HUES6 (cell line): ENCODE data around the gene NUDT17.
"Not testable (repeated sequence)": the region's sequence is repeated elsewhere in the genome, so short reads cannot be mapped to it uniquely, and the experiment has no call there.

Experiments used
- H3K27ac ChIP-seq: 2 replicates; pipeline ENCODE4 v1.7.0; 2013; ENCODE audit warnings: low read depth, mild to moderate bottlenecking, low read length, inconsistent platforms
- H3K27me3 ChIP-seq: 2 replicates; pipeline ENCODE4 v1.6.1; 2013; ENCODE audit warnings: low read length; ENCODE audit not compliant: control insufficient read depth, insufficient read depth
- H3K36me3 ChIP-seq: 2 replicates; pipeline ENCODE4 v1.6.1; 2013; ENCODE audit warnings: low read length; ENCODE audit not compliant: control insufficient read depth, insufficient read depth
- H3K4me1 ChIP-seq: 2 replicates; pipeline ENCODE4 v1.6.1; 2013; ENCODE audit warnings: low read length; ENCODE audit not compliant: control insufficient read depth, insufficient read depth
- H3K4me3 ChIP-seq: 2 replicates; pipeline ENCODE4 v1.5.1; 2013; ENCODE audit warnings: low read depth, low read length
- H3K9ac ChIP-seq: one replicate; pipeline ENCODE4 v1.6.1; 2013; ENCODE audit warnings: mild to moderate bottlenecking, low read length
- H3K9me3 ChIP-seq: 2 replicates; pipeline ENCODE4 v1.6.1; 2013; ENCODE audit warnings: low read depth, low read length; ENCODE audit not compliant: control insufficient read depth, insufficient read depth

Gene NUDT17

DNA sequence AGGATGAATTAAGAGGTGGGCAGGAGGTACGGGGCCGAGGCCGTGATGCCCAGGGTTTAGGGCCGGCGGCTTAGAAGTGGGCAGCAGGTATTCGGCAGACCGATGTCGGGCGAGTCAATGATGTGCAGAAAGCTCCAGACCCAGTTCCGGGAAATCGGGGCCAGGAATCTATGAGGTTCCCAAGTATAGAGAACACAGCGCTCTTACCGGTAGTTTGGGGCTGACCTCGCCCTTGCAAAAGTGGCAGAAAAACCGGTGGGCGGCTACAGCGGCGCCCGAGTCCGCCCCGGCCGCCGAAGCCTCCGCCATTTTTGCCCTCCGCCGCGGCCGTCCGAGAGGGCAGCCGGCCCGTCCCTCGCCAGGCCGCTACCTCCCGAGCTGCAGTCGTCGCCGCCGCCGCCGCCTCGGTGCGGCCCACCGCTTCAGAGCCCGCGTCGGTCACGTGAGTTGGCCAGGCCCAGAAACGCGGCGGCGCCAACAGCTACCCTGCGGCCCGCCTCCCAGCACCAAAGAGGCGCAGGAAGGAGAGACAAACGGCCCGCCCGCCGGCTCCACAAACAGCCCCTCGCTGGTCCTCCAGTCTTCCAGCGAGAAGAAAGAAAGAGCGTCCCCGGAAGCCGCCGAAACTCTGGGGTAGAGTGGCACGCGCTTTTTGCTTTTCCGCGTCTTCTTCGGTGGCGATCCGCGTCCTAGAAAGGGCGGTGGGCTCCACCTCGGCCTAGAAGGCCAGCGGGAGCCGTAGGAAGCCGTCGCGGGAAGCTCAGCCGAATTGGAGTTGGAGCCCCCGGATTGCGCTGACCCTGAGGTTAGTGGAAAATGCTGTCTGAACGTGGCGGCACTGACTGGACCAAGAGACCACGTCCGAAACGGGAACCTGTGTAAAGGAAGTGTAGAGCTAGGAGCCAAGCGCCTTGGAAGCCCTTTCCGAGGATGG, 21.6 kb upstream of the NUDT17 start, which contains the start of the genes POLR3C and RNF115:
Gene POLR3C (plus strand): TSS at position 636 of the 934 bp plus-strand sequence. CDS start 1,577 bp downstream, outside the sequence.
Gene RNF115 (minus strand): TSS at position 531 of the 934 bp plus-strand sequence. CDS start 222 bp downstream, at position 309.
- Histone ChIP-seq H3K27ac (peak within 1 kb of the TSS; percentile 71), H3K4me3 (peak within 1 kb of the TSS; percentile 92), H3K27me3 (no peaks in the 10 kb centered on the region), H3K9ac (peak within 1 kb of the TSS; percentile 96), H3K36me3 (peaks cover 28% of the 10 kb centered on the region), H3K4me1 (no peaks in the 10 kb centered on the region), H3K9me3 (no peaks in the 10 kb centered on the region)

DNA sequence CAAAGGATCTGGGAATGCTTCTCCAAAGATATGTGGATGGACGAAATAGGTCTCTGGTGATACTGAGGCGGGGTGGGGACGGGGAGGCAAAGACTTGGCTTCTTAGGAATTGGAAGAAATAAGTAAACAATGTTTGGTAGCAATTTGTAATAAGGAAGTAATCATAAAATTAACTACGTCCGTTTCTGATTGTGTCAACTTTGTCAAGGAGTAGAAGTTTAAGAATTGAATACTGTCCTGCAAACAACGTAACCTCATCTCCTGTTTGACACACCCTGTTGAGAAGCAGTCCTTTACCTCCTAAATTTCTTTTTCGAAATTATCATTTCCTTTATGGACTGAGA, 21.0 kb upstream of the NUDT17 start:
- H3K27ac ChIP-seq, result peak overlapping the region; percentile 71; the same call in 1 of the 2 replicates
- H3K4me1 ChIP-seq, result no peaks in the 10 kb centered on the region
- peak overlapping the region; percentile 96 for H3K9ac ChIP-seq
- H3K4me3 ChIP-seq, result peak overlapping the region; percentile 92
- H3K9me3 ChIP-seq, result no peaks in the 10 kb centered on the region
- H3K36me3 ChIP-seq, result peaks cover 35% of the 10 kb centered on the region
- H3K27me3 ChIP-seq, result no peaks in the 10 kb centered on the region

DNA sequence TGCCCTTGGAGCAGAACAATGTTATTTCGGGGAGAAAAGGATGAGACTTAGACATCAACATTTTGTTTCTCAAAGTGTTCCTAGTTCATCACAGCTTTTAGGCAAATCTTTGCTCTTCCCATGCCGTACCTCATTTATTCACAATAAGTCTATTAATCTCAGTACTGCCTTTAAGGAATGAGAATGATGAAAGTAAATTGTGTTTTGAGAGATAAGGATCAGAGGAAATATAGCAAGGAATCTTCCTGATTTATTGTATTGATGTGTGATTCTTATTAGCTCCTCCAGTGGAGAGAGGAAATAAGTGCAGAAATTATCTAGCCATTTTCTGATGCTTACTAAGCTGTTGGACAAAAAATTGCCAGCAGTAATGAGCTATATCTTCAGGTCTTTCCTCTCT, 19.4 kb upstream of the NUDT17 start:
- Histone ChIP-seq H3K4me3 (no peak overlapping the region), H3K4me1 (no peaks in the 10 kb centered on the region), H3K9me3 (no peaks in the 10 kb centered on the region), H3K27me3 (no peaks in the 10 kb centered on the region), H3K9ac (no peak overlapping the region), H3K36me3 (peaks cover 50% of the 10 kb centered on the region), H3K27ac (no peak overlapping the region)

DNA sequence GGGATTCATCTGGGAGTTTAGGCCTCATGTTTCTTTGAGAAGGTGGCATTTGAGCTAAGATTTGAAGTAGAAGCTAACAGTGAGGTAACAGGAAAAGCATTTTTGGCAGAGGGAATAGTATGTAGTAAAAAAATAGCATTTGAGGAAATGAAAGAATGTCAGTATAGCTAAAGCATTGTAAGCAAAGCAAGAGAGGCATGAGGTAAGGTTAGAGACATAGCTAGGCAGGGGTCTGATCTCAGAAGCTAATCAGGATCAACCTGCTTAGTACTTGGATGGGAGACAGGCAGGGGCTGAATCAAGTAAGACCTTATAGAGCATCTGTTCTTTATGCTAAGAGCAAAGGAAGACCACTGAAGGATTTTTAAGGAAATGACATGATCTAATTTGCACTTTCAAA, 17.5 kb upstream of the NUDT17 start:
- Histone ChIP-seq H3K27ac (no peak overlapping the region), H3K9ac (no peak overlapping the region), H3K4me3 (no peak overlapping the region)

DNA sequence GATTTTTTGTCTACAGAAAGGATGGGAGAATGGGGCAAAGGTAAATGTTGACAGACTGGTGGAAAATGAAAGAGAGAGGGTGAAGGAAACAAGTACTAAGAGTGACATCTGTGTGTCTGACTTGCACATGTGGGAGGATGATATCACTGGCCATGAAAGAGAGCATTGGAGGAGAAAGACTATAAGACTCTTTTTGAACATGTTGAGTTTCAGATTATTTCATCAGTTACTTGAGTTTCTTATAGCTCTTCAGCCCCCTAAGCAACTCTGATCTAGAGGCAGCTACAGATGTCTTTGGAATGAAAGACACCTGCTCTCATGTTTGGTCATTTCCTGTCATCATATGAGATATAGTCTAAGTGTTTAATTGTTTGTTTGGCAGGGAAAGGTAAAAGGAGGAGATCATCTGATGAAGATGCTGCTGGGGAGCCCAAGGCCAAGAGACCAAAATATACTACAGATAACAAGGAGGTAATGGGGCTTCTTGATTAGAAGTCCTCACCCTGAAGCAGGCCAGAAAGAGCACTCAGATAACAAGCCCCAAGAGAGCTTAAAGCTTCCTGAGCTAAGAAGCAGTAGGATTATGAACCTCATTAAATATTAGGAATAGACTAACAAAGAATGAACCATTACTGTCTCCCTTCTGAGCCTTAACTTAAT, 16.9 kb upstream of the NUDT17 start:
- Histone ChIP-seq H3K36me3 (peaks cover 72% of the 10 kb centered on the region), H3K9ac (no peak overlapping the region), H3K9me3 (no peaks in the 10 kb centered on the region), H3K27ac (no peak overlapping the region), H3K4me1 (no peaks in the 10 kb centered on the region), H3K27me3 (no peaks in the 10 kb centered on the region), H3K4me3 (no peak overlapping the region)

More for the DNA sequence above, 17.5 kb upstream of the NUDT17 start:
- H3K9me3 ChIP-seq, result no peaks in the 10 kb centered on the region
- peaks cover 67% of the 10 kb centered on the region for H3K36me3 ChIP-seq
- no peaks in the 10 kb centered on the region for H3K27me3 ChIP-seq
- no peaks in the 10 kb centered on the region for H3K4me1 ChIP-seq

DNA sequence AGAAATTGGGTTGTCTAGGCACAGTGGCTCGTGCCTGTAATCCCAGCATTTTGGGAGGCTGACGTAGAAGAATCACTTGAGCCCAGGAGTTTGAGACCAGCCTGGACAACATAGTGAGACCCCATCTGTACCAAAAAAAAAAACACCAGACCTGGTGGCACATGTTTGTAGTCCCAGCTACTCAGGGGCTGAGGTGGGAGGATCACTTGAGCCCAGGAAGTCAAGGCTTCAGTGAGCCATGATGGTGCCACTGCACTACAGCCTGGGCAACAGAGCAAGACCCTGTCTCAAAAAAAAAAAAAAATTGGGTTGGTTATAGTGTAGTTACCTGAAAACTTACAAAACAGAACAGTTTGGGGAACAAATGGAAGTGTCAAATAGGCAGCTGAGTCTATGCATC, 14.6 kb upstream of the NUDT17 start:
- H3K36me3 ChIP-seq, result peaks cover 92% of the 10 kb centered on the region
- H3K4me3 ChIP-seq, H3K9ac ChIP-seq, H3K9me3 ChIP-seq, H3K4me1 ChIP-seq, H3K27me3 ChIP-seq, H3K27ac ChIP-seq: not testable (repeated sequence)

DNA sequence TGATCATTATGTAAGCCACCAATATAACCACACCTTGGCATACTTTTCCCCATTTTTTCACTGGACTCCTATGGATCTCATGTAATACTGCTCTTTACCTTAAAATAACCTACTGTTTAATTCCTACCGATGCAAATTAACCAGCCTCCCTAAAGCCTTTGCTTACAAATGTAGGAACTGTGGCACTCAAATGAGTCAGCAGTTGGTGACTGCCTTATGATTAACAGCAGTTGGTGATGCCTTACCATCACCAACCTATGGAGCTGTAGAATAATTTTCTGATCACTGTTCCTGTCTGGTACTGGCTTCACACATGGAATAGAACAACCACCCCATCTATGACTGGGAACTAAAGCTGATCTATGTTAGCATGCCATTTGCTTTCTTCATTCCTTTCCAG, 7.8 kb upstream of the NUDT17 start:
- Histone ChIP-seq H3K27me3 (no peaks in the 10 kb centered on the region), H3K36me3 (peaks cover 96% of the 10 kb centered on the region), H3K9me3 (no peaks in the 10 kb centered on the region), H3K4me3 (no peak overlapping the region), H3K4me1 (no peaks in the 10 kb centered on the region), H3K27ac (no peak overlapping the region), H3K9ac (no peak overlapping the region)

DNA sequence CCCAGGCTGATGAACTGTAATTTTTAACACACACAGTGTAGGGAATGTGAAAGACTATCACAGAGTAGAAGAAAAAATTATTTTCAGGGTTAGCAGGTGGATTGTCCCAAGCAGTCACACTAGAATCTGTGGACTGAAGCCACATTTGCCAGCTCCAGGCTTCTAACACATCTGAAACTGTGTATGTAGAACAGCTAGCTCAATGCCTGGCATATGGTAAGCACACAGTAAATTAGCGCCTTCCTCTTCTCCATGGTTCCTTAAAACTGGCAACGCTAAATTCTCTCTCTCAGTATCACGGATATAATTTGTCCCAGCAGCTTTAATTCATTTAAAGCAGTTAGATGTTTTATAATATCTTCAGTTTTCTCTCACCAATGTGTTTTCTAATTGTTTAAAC, 2.4 kb upstream of the NUDT17 start:
- Histone ChIP-seq H3K4me3 (no peak overlapping the region), H3K27ac (no peak overlapping the region), H3K36me3 (peaks cover 58% of the 10 kb centered on the region), H3K4me1 (peaks cover 8% of the 10 kb centered on the region), H3K27me3 (no peaks in the 10 kb centered on the region), H3K9me3 (no peaks in the 10 kb centered on the region), H3K9ac (no peak overlapping the region)

DNA sequence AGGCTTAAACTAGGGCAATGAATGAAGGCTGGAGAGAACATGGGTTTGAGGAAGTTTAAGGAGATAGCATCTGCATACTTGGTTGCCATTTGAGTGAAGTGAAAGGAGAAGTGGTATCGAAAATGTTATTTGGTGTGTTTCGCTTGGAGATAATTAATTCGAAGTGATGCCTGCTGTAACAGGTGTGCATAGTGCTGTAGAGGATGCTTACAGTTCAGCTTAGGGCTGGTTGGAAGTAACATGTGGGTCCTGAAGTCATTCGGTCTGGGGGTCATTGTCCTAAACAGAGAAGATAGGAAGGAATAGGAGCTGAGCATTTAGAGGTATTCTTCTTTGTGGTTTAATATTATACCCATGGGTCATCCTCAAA, 301 bp upstream of the NUDT17 start:
- no peak overlapping the region for H3K27ac ChIP-seq
- peak overlapping the region; percentile 73 for H3K4me3 ChIP-seq
- H3K9me3 ChIP-seq, result no peaks in the 10 kb centered on the region
- peaks cover 56% of the 10 kb centered on the region for H3K36me3 ChIP-seq
- peaks cover 8% of the 10 kb centered on the region for H3K4me1 ChIP-seq
- H3K9ac ChIP-seq, result peak overlapping the region; percentile 71
- no peaks in the 10 kb centered on the region for H3K27me3 ChIP-seq

DNA sequence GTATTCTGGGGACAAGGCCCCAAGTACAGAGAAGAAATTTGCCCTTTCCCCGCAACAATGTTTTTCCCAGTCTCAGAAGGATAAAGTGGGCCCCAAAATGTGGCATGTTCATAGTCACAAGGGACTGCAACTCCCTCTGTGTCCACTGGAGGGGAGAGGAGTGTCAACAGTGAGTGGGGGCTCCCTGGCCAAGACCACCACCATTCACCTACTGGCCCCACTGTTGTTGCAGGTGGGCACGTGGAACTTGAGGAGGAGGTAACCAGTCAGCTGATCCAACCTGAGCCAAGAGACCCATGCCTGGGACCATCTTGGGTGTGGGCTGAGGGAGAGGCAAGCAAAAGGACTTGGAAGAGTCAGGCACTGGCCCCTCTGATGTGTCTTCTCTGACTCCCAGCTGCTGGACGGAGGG, 777 bp downstream of the NUDT17 start:
- no peaks in the 10 kb centered on the region for H3K27me3 ChIP-seq
- peaks cover 56% of the 10 kb centered on the region for H3K36me3 ChIP-seq
- peak overlapping the region; percentile 73 for H3K4me3 ChIP-seq
- H3K9me3 ChIP-seq, result no peaks in the 10 kb centered on the region
- H3K9ac ChIP-seq, result peak overlapping the region; percentile 71
- H3K4me1 ChIP-seq, result peaks cover 8% of the 10 kb centered on the region
- H3K27ac ChIP-seq, result no peak overlapping the region

DNA sequence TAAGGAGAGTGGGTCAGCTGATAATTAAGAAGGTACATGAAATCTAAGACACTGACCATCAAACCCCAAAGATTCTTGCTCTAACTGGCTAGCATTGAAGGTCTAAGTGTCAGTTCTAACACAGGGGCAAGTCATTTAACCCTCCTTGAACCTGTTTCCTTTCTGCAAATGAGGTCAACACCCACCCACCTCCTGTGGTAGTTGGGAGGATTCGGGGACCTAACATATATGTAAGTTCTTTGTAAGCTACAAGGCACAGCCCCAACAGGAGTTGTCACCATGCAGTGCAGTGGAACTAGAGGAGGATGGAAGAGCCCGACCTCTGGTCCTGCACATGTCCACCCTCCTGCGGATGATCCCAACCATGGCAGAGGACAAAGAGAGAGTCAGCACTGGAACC, 2.4 kb downstream of the NUDT17 start:
- Histone ChIP-seq H3K27ac (no peak overlapping the region), H3K4me3 (no peak overlapping the region), H3K9ac (no peak overlapping the region), H3K9me3 (no peaks in the 10 kb centered on the region), H3K36me3 (peaks cover 54% of the 10 kb centered on the region), H3K4me1 (peaks cover 8% of the 10 kb centered on the region), H3K27me3 (no peaks in the 10 kb centered on the region)
